Endothelial cell of umbilical vein (primary cell): ENCODE results near the gene DERA. TPM values are rescaled to one million over a fixed set of nuclear protein-coding genes. Genes with fewer than 3 reads are reported as not detected.

Experiments
- BruUV-seq: library from RNA; stranded (reverse); fragments of 400-500 nt; replicated peaks from 2 replicates; lab custom pipeline; 2021; lab: Mats Ljungman, UMichigan
- CTCF ChIA-PET: fragments of 300-600, 350-600 bp; sonication (Branson Sonifier 250); formaldehyde crosslinking; loops from one replicate; lab custom pipeline; 2021; ENCODE audit warnings: antibody characterized with exemption, inconsistent platforms; lab: Charles Lee
- POLR2A ChIA-PET: fragments of 300-600, 350-600 bp; sonication (Branson Sonifier 250); formaldehyde crosslinking; loops from one replicate; lab custom pipeline; 2021; ENCODE audit warnings: antibody characterized with exemption, inconsistent platforms; lab: Charles Lee
- DNase-seq: peaks from one replicate; pipeline ENCODE4 v3.0.0-alpha.2; 2011; ENCODE audit warnings: low read depth, low spot score
- FAIRE-seq: peaks from 2 replicates; lab custom pipeline; 2011; peaks lifted over from hg19 to GRCh38; lab: Jason Lieb, UNC
- H2AFZ ChIP-seq: 2 replicates; pipeline ENCODE4 v1.6.0; 2012; ENCODE audit warnings: low read depth, low read length, control low read depth, inconsistent platforms
- H3K27ac ChIP-seq: 2 replicates; pipeline ENCODE4 v1.5.1; 2011; ENCODE audit warnings: low read depth, mild to moderate bottlenecking, control low read depth, low read length, moderate library complexity; ENCODE audit not compliant: insufficient read depth
- H3K27me3 ChIP-seq, 2 experiments: 2 replicates each; pipeline versions ENCODE4 v1.6.0 to v1.6.1; 2011; ENCODE audit warnings: low read length in 2 of 2, mixed read lengths in 1 of 2; ENCODE audit not compliant: control insufficient read depth in 2 of 2, insufficient read depth in 2 of 2
- H3K36me3 ChIP-seq, 2 experiments: 2 replicates in 1 of 2; 3 replicates in 1 of 2; pipeline ENCODE4 v1.5.1; 2011; ENCODE audit warnings: low read length in 2 of 2, mild to moderate bottlenecking in 1 of 2, moderate library complexity in 1 of 2; ENCODE audit not compliant: control insufficient read depth in 2 of 2, insufficient read depth in 2 of 2; ENCODE audit errors: extremely low read depth in 1 of 2
- H3K4me1 ChIP-seq: 3 replicates; pipeline ENCODE4 v1.5.1; 2011; ENCODE audit warnings: mild to moderate bottlenecking, low read length; ENCODE audit not compliant: control insufficient read depth, insufficient read depth; ENCODE audit errors: extremely low read depth
- H3K4me2 ChIP-seq: 2 replicates; pipeline ENCODE4 v1.6.1; 2011; ENCODE audit warnings: low read length, control low read depth, mixed read lengths; ENCODE audit not compliant: insufficient read depth
- H3K4me3 ChIP-seq, 3 experiments: fragments of 200-600 bp in 1 of 3; sonication (generic), shearing (Covaris generic) in 1 of 3; replicated peaks in 1 of 3; 2 replicates each; pipeline ENCODE4 v1.5.1; 2011 to 2016; ENCODE audit warnings: control low read depth in 3 of 3, low read length in 3 of 3, mild to moderate bottlenecking in 2 of 3, inconsistent platforms in 1 of 3, low read depth in 1 of 3, moderate library complexity in 1 of 3; ENCODE audit not compliant: insufficient read depth in 1 of 3
- H3K79me2 ChIP-seq: 2 replicates; pipeline ENCODE4 v1.6.0; 2012; ENCODE audit warnings: low read length, inconsistent platforms; ENCODE audit not compliant: control insufficient read depth, insufficient read depth
- H3K9ac ChIP-seq: replicated peaks from 2 replicates; pipeline ENCODE3; 2011; ENCODE audit warnings: low read length, control low read depth; ENCODE audit not compliant: insufficient read depth; ENCODE audit errors: extremely low read depth
- H3K9me1 ChIP-seq: replicated peaks from 3 replicates; pipeline ENCODE4 v1.6.0; 2011; ENCODE audit warnings: mild to moderate bottlenecking, low read length; ENCODE audit not compliant: control insufficient read depth, insufficient read depth; ENCODE audit errors: extremely low read depth
- H3K9me3 ChIP-seq: replicated peaks from 2 replicates; pipeline ENCODE4 v1.5.1; 2012; ENCODE audit warnings: low read length, inconsistent platforms; ENCODE audit not compliant: control insufficient read depth, insufficient read depth
- H4K20me1 ChIP-seq: replicated peaks from 2 replicates; pipeline ENCODE3; 2011; ENCODE audit warnings: mild to moderate bottlenecking, low read length; ENCODE audit not compliant: control insufficient read depth, insufficient read depth; ENCODE audit errors: extremely low read depth
- CTCF ChIP-seq, 2 donors: IDR thresholded peaks; 1 replicate in 1 of 2; 2 replicates in 1 of 2; pipeline ENCODE4 v1.5.1; 2011; ENCODE audit warnings: low read length in 2 of 2, mild to moderate bottlenecking in 2 of 2, moderate library complexity in 2 of 2, control low read depth in 1 of 2, inconsistent platforms in 1 of 2, low read depth in 1 of 2; ENCODE audit not compliant: insufficient read depth in 1 of 2; ENCODE audit errors: extremely low read depth in 1 of 2
- EZH2 ChIP-seq: IDR thresholded peaks from 2 replicates; pipeline ENCODE4 v1.6.1; 2012; ENCODE audit warnings: borderline replicate concordance, low read depth, mild to moderate bottlenecking, moderate library complexity, low read length, inconsistent platforms; ENCODE audit not compliant: severe bottlenecking
- FOS ChIP-seq: IDR thresholded peaks from 2 replicates; pipeline ENCODE4 v1.6.1; 2011; ENCODE audit warnings: mild to moderate bottlenecking, low read length, moderate library complexity, borderline replicate concordance; ENCODE audit not compliant: insufficient read depth
- GATA2 ChIP-seq: IDR thresholded peaks from 2 replicates; pipeline ENCODE4 v1.7.0; 2011; ENCODE audit warnings: low read depth, mild to moderate bottlenecking, moderate library complexity, mixed read lengths, low read length; ENCODE audit not compliant: insufficient read length, insufficient read depth
- JUN ChIP-seq: IDR thresholded peaks from 2 replicates; pipeline ENCODE4 v1.6.1; 2011; ENCODE audit warnings: borderline replicate concordance, low read depth; ENCODE audit not compliant: insufficient read length, insufficient read depth
- MAX ChIP-seq: IDR thresholded peaks from 2 replicates; pipeline ENCODE4 v1.6.1; 2011; ENCODE audit not compliant: insufficient read depth, insufficient read length
- MYC ChIP-seq: IDR thresholded peaks from one replicate; pipeline ENCODE4 v1.6.1; 2011; ENCODE audit warnings: mild to moderate bottlenecking, low read depth, low read length
- POLR2A ChIP-seq: IDR thresholded peaks from 2 replicates; pipeline ENCODE4 v1.6.1; 2012; ENCODE audit warnings: low read depth, mild to moderate bottlenecking, control low read depth, low read length
- POLR2AphosphoS5 ChIP-seq: IDR thresholded peaks from 2 replicates; pipeline ENCODE4 v1.6.1; 2012; ENCODE audit warnings: low read depth, mild to moderate bottlenecking, control low read depth, low read length, moderate library complexity; ENCODE audit not compliant: insufficient read depth
- dilution Hi-C: fragments of 300-500 bp; cut with MboI; formaldehyde crosslinking; loops from one replicate; pipeline ENCODE4 v1.15.0; 2019; ENCODE audit warnings: low sequenced_read_pairs; ENCODE audit not compliant: extremely low pct_ligation_motif_present
- intact Hi-C: fragments of 100-400 bp; cut with micrococcal nuclease; formaldehyde crosslinking; loops from one replicate; pipeline ENCODE4 v1.10.0; 2022
- polyA plus RNA-seq, 4 experiments: library from polyadenylated mRNA; depleted of rRNA in 3 of 4; stranded (reverse) in 3 of 4; unstranded in 1 of 4; fragments of >200 nt; gene quantifications; 2 replicates each; pipeline versions ENCODE4 v1.2.1 to v1.2.3, GENCODE V29; 2011 to 2012; ENCODE audit warnings: missing spikeins in 1 of 4
- total RNA-seq: library from RNA; stranded (reverse); gene quantifications from 2 replicates; pipeline ENCODE4 v1.2.3, GENCODE V29; 2021

Gene DERA
- total and polyA plus RNA-seq, 2 donors (not counting 3 experiments of a cell fraction or from before 2014, with no cell fraction given): 19.8 to 41.5 TPM

- Histone ChIP-seq H4K20me1 (no peaks in the 10 kb centered on the region), H3K9me1 (no peaks in the 10 kb centered on the region), H3K79me2 (no peaks in the 10 kb centered on the region), H3K27ac (no peak overlapping the region), H3K4me1 (peaks cover 41% of the 10 kb centered on the region), H3K4me3 (no peak overlapping the region), H2AFZ (no peak overlapping the region), H3K9me3 (no peaks in the 10 kb centered on the region), H3K4me2 (no peak overlapping the region), H3K9ac (no peak overlapping the region), H3K27me3 (no peaks in the 10 kb centered on the region), H3K36me3 (peaks cover 0 to 4% of the 10 kb centered on the region in 2 experiments)
- intact Hi-C loops: loop anchor here (1.0 to 2.0 kb wide), 2 partner anchors 367 to 378 kb away; no protein-coding TSS in a partner anchor
- DNase-seq (no peak), FAIRE-seq (no peak)
- dilution Hi-C loops: no loop called here
- no TSS peak for BruUV-seq
- ChIA-PET POLR2A (no interaction called here), CTCF (interaction anchor here (0.5 to 2.0 kb wide), 10 partner anchors 12 to 1660 kb away, joined by 3 to 11 read pairs (median 6); partner anchors contain the start of gene DERA)
- TF ChIP-seq MYC (no peak), GATA2 (no peak), EZH2 (no peak), POLR2AphosphoS5 (no peak), POLR2A (no peak), MAX (no peak), JUN (no peak), FOS (no peak), CTCF (IDR thresholded peaks at IDR 0.05; ENCODE audit: extremely low read depth in 1 of 2, insufficient read depth in 1 of 2, low read depth in 1 of 2, low read length in 2 of 2) (no peak)
Measured at GRCh38 chr12:15982071-15982470, 70.9 kb downstream of the DERA start.
